Endodermal cell (in vitro differentiated cells): ENCODE results near the gene VSTM2B. TPM values are rescaled to one million over a fixed set of nuclear protein-coding genes. Genes with fewer than 3 reads are reported as not detected.

Experiments
- DNase-seq: peaks from one replicate; pipeline ENCODE4 v3.0.0-alpha.2; 2017
- H3K27ac ChIP-seq: 2 replicates; pipeline ENCODE4 v1.5.1; 2013; ENCODE audit warnings: mild to moderate bottlenecking, low read depth, low read length, moderate library complexity
- H3K27me3 ChIP-seq: 2 replicates; pipeline ENCODE4 v1.6.1; 2013; ENCODE audit warnings: mild to moderate bottlenecking, low read length, moderate library complexity; ENCODE audit not compliant: insufficient read depth, control insufficient read depth, poor library complexity, severe bottlenecking
- H3K36me3 ChIP-seq: 2 replicates; pipeline ENCODE4 v1.7.0; 2013; ENCODE audit warnings: mild to moderate bottlenecking, low read length, moderate library complexity; ENCODE audit not compliant: control insufficient read depth, insufficient read depth
- H3K4me1 ChIP-seq: one replicate; pipeline ENCODE4 v1.7.0; 2013; ENCODE audit warnings: low read length; ENCODE audit not compliant: control insufficient read depth, insufficient read depth
- H3K4me3 ChIP-seq: 2 replicates; pipeline ENCODE4 v1.5.1; 2013; ENCODE audit warnings: mild to moderate bottlenecking, low read length, moderate library complexity
- H3K9ac ChIP-seq: 2 replicates; pipeline ENCODE4 v1.6.1; 2013; ENCODE audit warnings: mild to moderate bottlenecking, low read length, moderate library complexity; ENCODE audit not compliant: poor library complexity, severe bottlenecking; ENCODE audit errors: extremely low read depth
- H3K9me3 ChIP-seq: 2 replicates; pipeline ENCODE4 v1.6.1; 2013; ENCODE audit warnings: mild to moderate bottlenecking, low read length, moderate library complexity; ENCODE audit not compliant: control insufficient read depth
- H3K27ac Mint-ChIP-seq: 2 replicates; pipeline ENCODE4 v1.8.0; 2020; ENCODE audit warnings: mixed read lengths
- H3K27me3 Mint-ChIP-seq: 2 replicates; pipeline ENCODE4 v1.8.0; 2021; ENCODE audit warnings: mild to moderate bottlenecking, mixed read lengths; ENCODE audit not compliant: insufficient read depth
- H3K36me3 Mint-ChIP-seq: 2 replicates; pipeline ENCODE4 v1.8.0; 2020; ENCODE audit warnings: low read depth, mixed read lengths
- H3K4me1 Mint-ChIP-seq: 2 replicates; pipeline ENCODE4 v1.8.0; 2020; ENCODE audit warnings: mixed read lengths
- H3K4me3 Mint-ChIP-seq: 2 replicates; pipeline ENCODE4 v1.8.0; 2020; ENCODE audit warnings: mild to moderate bottlenecking, moderate library complexity, mixed read lengths
- H3K9me3 Mint-ChIP-seq: 2 replicates; pipeline ENCODE4 v1.8.0; 2020; ENCODE audit warnings: mild to moderate bottlenecking, mixed read lengths
- CTCF ChIP-seq: fragments of 200-600 bp; sonication (generic); conservative IDR thresholded peaks from 2 replicates; pipeline ENCODE4 v1.5.0; 2021; ENCODE audit warnings: antibody characterized with exemption, mild to moderate bottlenecking
- WGBS, 2 experiments: methylation state at CpG; one replicate each; pipeline versions ENCODE4 v1.1.5 to v1.1.7; 2013; ENCODE audit warnings: missing lambda C conversion rate in 2 of 2, mixed read lengths in 1 of 2; ENCODE audit not compliant: insufficient coverage in 1 of 2, insufficient read length in 1 of 2; 5-methylcytosine and 5-hydroxymethylcytosine counted together
- total RNA-seq, 2 donors: library from RNA; stranded (reverse); fragmentation: NEBNext Ultra II Directional in 1 of 2; extraction: Animal tissue kit (Norgen Biotek cat#: 25700) in 1 of 2; gene quantifications; 2 replicates in 1 of 2; 3 replicates in 1 of 2; pipeline ENCODE4 v1.2.1, GENCODE V29; 2021

VSTM2B gene
- total RNA-seq, 2 donors from 2014 or later: 0.18 TPM; not detected in 1

DNA sequence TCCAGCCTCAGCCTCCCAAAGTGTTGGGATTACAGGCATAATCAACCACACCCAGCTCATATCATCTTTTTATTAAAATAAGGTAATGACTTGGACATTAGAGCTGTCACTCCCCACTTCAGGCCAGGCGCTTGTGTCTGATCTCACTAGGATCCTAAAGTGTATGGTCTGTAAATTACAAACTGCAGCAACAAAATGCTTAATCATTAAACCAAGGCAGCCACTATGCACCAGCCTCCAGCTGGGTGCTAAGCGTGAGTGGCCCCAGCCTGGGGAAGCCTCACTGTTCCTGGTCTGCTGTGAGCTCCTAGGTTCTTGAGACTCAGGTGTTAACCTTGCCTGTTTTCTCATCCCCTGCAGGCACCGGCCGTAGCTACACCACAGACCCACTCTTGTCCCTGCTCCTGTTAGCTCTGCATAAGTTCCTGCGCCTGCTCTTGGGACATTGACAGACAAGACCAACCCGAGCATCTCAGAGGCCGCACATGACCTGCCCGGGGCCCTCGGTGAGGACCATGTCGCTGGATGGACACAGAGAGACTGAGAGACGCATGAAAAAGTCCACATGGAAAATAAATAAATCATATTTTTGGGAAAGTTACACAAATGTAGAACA is 37.8 kb downstream of the VSTM2B start:
- H3K27ac ChIP-seq: no peak overlapping the region
- no peak overlapping the region for H3K27ac Mint-ChIP-seq
- no peaks in the 10 kb centered on the region for H3K4me1 ChIP-seq
- no peaks in the 10 kb centered on the region for H3K36me3 Mint-ChIP-seq
- H3K4me3 Mint-ChIP-seq: no peak overlapping the region
- H3K9ac ChIP-seq: no peak overlapping the region
- WGBS, 2 experiments: 86 to 90% methylated on average over 10 to 11 of the region's 11 CpGs
- H3K9me3 ChIP-seq: no peaks in the 10 kb centered on the region
- peaks cover 16% of the 10 kb centered on the region for H3K27me3 Mint-ChIP-seq
- no peak for DNase-seq
- H3K9me3 Mint-ChIP-seq: peaks cover 15% of the 10 kb centered on the region
- H3K4me3 ChIP-seq: no peak overlapping the region
- H3K27me3 ChIP-seq: no peaks in the 10 kb centered on the region
- peak; percentile 23 for TF ChIP-seq CTCF
- H3K36me3 ChIP-seq: no peaks in the 10 kb centered on the region
- H3K4me1 Mint-ChIP-seq: peaks cover 7% of the 10 kb centered on the region

DNA sequence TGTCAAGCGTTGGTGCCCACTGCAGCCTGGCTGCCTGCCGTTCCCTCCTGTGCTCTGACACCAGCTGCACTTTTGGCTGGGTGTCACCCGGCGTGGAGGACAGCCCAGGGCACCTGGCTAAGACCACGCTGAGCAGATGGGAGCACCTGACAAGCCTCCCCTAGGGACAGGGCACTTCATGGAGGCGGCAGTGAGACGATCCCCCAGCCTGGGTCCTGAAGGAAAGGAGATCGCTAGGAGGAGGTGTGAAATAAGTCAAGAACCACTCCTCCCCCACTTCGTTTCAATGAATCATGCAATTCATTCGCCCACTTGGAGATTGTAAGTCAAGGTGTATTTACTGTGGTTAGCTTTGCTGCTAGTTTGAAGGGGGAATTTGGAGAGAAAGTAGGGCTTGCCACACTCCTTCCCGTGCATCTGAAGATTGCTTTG is 38.8 kb downstream of the VSTM2B start:
- H3K9me3 ChIP-seq: no peaks in the 10 kb centered on the region
- peaks cover 10% of the 10 kb centered on the region for H3K9me3 Mint-ChIP-seq
- H3K36me3 ChIP-seq: no peaks in the 10 kb centered on the region
- H3K4me1 Mint-ChIP-seq: peaks cover 7% of the 10 kb centered on the region
- no peak overlapping the region for H3K4me3 Mint-ChIP-seq
- H3K27me3 Mint-ChIP-seq: peaks cover 18% of the 10 kb centered on the region
- H3K4me1 ChIP-seq: no peaks in the 10 kb centered on the region
- no peaks in the 10 kb centered on the region for H3K36me3 Mint-ChIP-seq
- WGBS, 2 experiments: 77 to 84% methylated on average over 6 to 10 of the region's 11 CpGs
- H3K4me3 ChIP-seq: no peak overlapping the region
- no peak overlapping the region for H3K27ac Mint-ChIP-seq
- no peak for TF ChIP-seq CTCF
- H3K27ac ChIP-seq: no peak overlapping the region
- peak; percentile 60 for DNase-seq
- H3K27me3 ChIP-seq: no peaks in the 10 kb centered on the region
- H3K9ac ChIP-seq: no peak overlapping the region

GRCh38 chr19:29565171-29565570 is 39.4 kb downstream of the VSTM2B start:
- no peak for DNase-seq
- Mint-ChIP-seq H3K36me3 (no peaks in the 10 kb centered on the region), H3K27me3 (peaks cover 18% of the 10 kb centered on the region)

More at GRCh38 chr19:29565171-29565570, 39.4 kb downstream of the VSTM2B start:
- H3K4me1 Mint-ChIP-seq: peaks cover 7% of the 10 kb centered on the region
- 86 to 91% methylated on average over 13 to 19 of the region's 19 CpGs for WGBS, 2 experiments
- Histone ChIP-seq H3K27me3 (no peaks in the 10 kb centered on the region), H3K27ac (no peak overlapping the region), H3K9me3 (no peaks in the 10 kb centered on the region), H3K4me1 (no peaks in the 10 kb centered on the region), H3K9ac (no peak overlapping the region), H3K36me3 (no peaks in the 10 kb centered on the region), H3K4me3 (no peak overlapping the region)
- H3K9me3 Mint-ChIP-seq: peaks cover 4% of the 10 kb centered on the region
- no peak for TF ChIP-seq CTCF
- no peak overlapping the region for H3K4me3 Mint-ChIP-seq
- no peak overlapping the region for H3K27ac Mint-ChIP-seq
